ENCODE results near the gene TSHZ1. TPM values are rescaled to one million over a fixed set of nuclear protein-coding genes. Genes with fewer than 3 reads are reported as not detected.

The TSHZ1 gene
- total RNA-seq, 1 experiment from 2014 or later: 8.1 TPM

GRCh38 chr18:75269124-75269680 is 58.6 kb downstream of the TSHZ1 start:
- DNase-seq (ENCODE audit: low spot score): no peak

- DNase-seq (ENCODE audit: low spot score): no peak
Measured at GRCh38 chr18:75269696-75270095, 59.1 kb downstream of the TSHZ1 start.

- no peak for DNase-seq (ENCODE audit: low spot score)
Measured at GRCh38 chr18:75271952-75272351, 61.4 kb downstream of the TSHZ1 start.

GRCh38 chr18:75273817-75274216 is 63.2 kb downstream of the TSHZ1 start:
- no peak for DNase-seq (ENCODE audit: low spot score)

- DNase-seq (ENCODE audit: low spot score): no peak
Measured at GRCh38 chr18:75275226-75275625, 64.6 kb downstream of the TSHZ1 start.

GRCh38 chr18:75276818-75277609 is 66.4 kb downstream of the TSHZ1 start:
- no peak for DNase-seq (ENCODE audit: low spot score)

DNA sequence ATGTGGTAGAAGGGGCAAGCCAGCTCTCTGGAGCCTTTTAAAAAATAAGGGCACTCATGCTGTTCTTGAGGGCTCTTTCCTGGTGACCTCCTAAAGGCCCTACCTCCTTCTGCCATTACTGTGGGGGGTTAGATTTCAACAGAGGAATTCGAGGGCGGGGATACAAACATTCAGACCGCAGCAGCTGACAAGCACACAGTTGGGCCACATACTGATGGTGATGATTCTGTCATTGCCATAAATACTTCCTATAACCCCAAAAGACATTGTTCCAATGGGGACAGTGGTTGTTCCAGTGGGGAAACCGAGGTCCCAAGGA is 67.0 kb downstream of the TSHZ1 start:
- DNase-seq (ENCODE audit: low spot score): no peak

- DNase-seq (ENCODE audit: low spot score): no peak
Measured at GRCh38 chr18:75279381-75279780, 68.8 kb downstream of the TSHZ1 start.

DNA sequence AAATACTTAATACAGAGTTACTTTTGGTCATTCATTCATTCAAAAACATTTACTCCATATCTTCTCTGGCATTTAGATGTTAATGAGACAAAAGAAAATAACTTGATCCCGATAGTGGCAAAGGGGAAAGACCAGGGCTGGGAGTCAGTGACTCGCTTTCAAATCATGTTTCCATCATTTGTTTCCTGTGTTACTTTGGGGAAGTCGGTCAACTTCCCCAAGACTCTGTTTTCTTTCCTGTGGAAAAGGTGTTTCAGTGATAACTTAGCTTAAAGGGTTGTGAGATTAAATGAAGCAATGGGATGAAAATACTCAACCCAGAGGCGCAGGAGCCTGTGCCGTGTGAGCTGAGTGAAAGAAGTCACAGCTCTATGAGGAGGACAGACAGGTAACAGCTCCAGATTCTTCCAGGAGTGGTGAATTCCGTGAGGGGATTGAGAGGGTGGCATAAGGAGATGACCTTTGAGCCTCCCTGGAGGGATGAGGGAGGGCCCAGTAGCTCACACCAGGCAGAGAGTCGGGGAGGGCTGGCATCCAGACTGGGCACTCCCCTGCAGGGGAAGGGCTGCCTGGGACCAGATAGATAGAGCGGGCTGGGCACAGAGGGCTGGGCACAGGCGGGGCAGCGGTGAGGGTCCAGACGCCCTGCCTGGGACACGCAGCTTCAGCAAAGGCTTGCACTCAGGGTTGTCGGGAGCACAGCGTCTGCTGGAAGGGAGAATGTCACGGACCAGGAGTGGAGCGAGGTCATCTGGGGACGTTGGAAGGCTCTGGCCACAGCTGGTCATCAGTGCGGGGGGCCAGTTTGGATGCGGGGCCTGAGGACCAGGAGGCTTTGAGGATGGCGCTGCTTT is 70.1 kb downstream of the TSHZ1 start:
- DNase-seq (ENCODE audit: low spot score): peak; percentile 6

DNA sequence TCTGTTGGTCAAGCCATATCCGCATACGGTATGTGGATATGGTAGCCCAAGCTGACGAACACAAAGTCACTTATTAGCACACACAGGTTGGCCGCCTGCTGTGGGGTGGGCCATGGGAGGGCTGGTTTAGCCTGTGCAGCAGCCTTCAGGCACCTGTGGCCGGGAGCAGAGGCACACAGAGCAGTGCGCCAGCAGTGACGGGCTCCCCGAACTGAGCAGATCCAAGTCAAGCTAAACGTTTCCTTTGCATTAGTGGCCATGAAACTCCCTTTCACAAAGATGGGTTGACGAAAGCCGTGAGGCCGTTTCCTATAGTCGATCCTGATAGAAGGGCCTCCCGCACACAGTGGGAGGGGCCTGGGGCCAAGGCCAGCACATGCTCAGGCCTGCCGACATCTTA is 72.1 kb downstream of the TSHZ1 start:
- no peak for DNase-seq (ENCODE audit: low spot score)

- DNase-seq (ENCODE audit: low spot score): no peak
Measured at GRCh38 chr18:75283731-75284130, 73.1 kb downstream of the TSHZ1 start.

- DNase-seq (ENCODE audit: low spot score): no peak
Measured at GRCh38 chr18:75284566-75284965, 74.0 kb downstream of the TSHZ1 start.

DNA sequence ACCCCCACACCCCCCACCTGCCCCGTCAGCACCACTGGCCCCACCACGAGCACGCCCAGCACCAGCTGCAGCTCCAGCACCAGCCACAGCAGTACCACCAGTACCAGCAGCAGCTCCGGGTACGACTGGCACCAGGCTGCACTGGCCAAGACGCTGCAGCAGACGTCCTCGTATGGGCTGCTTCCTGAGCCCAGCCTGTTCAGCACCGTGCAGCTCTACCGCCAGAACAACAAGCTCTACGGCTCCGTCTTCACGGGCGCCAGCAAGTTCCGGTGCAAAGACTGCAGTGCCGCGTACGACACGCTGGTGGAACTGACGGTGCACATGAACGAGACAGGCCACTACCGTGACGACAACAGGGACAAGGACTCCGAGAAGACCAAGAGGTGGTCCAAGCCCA is 75.3 kb downstream of the TSHZ1 start:
- DNase-seq (ENCODE audit: low spot score): no peak

DNA sequence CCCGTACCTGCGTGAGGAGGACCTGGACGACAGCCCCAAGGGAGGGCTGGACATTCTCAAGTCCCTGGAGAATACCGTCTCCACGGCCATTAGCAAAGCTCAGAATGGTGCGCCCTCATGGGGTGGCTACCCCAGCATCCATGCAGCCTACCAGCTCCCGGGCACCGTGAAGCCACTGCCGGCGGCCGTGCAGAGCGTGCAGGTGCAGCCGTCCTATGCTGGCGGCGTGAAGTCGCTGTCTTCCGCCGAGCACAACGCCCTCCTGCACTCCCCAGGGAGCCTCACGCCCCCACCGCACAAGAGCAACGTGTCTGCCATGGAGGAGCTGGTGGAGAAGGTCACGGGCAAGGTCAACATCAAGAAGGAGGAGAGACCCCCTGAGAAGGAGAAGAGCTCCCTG is 76.4 kb downstream of the TSHZ1 start:
- no peak for DNase-seq (ENCODE audit: low spot score)

GRCh38 chr18:75287700-75288099 is 77.1 kb downstream of the TSHZ1 start:
- no peak for DNase-seq (ENCODE audit: low spot score)

DNA sequence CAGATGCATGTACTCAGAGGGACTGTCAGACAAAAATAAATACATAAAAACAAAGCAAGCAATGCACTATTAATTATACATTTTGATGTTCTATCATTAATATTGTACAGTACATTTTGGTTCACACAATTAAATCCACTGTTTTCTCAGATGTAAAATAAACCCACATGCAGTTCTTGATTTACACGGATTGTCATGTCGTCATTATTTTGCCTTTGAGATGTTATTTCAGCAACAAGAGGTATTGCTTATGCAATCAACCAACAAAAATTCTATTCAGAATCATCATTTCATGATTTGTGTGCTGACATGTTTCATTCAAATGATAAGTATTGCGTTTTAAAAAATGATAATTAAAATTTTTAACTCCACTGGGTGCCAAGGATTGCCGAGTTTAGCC is 79.2 kb downstream of the TSHZ1 start:
- no peak for DNase-seq (ENCODE audit: low spot score)

GRCh38 chr18:75290737-75291358 is 80.3 kb downstream of the TSHZ1 start:
- DNase-seq (ENCODE audit: low spot score): no peak

DNA sequence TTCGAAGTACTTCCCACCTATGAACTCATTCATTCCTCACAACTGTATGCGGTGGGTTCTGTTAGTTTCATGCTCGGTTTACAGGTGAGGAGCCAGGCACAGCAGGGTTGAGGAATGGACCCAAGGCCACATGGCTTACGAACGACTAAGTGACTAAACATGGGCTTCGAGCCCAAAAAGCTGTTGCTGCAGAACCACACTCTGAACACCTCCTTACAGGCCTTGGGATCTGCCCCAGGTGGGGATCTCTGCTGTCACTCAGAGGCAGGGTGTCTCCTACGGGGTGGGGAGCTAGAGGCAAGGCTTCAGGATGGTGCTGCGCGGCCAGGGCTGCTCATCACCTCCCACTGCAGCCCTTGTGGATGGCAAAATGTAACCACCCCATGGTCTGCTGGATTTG is 80.9 kb downstream of the TSHZ1 start:
- DNase-seq (ENCODE audit: low spot score): no peak

DNA sequence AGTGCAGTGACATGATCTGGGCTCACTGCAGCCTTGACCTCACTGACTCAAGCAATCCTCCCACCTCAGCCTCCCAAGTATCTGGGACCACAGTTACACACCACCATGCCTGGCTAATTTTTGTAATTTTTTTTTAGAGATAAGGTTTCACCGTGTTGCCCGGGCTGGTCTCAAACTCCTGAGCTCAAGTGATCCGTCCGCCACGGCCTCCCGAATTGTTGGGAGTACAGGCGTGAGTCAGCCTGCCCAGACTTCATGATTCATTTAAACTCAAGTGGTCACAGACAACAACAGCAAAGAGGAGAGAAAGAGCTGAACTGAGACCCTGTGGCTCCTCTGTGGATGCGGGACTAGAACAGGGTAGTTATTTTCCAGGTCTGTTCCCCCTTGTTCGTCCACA is 83.0 kb downstream of the TSHZ1 start:
- no peak for DNase-seq (ENCODE audit: low spot score)

- DNase-seq (ENCODE audit: low spot score): no peak
Measured at GRCh38 chr18:75297731-75298130, 87.1 kb downstream of the TSHZ1 start.

GRCh38 chr18:75304678-75305557 is 94.3 kb downstream of the TSHZ1 start:
- DNase-seq (ENCODE audit: low spot score): no peak
